Progenitor cell of endocrine pancreas (in vitro differentiated cells): ENCODE data around the gene MIOS. TPM values are rescaled to one million over a fixed set of nuclear protein-coding genes. Genes with fewer than 3 reads are reported as not detected.
"Not testable (repeated sequence)": the region's sequence is repeated elsewhere in the genome, so short reads cannot be mapped to it uniquely, and the experiment has no call there.

Experiments used
- DNase-seq: peaks from one replicate; pipeline ENCODE4 v3.0.0; 2021; ENCODE audit warnings: low spot score; ENCODE audit not compliant: unreplicated experiment
- H3K27ac Mint-ChIP-seq: 2 replicates; pipeline ENCODE4 v1.8.0; 2021; ENCODE audit warnings: mild to moderate bottlenecking, moderate library complexity, mixed read lengths
- H3K27me3 Mint-ChIP-seq: 2 replicates; pipeline ENCODE4 v1.8.0; 2021; ENCODE audit warnings: mixed read lengths
- H3K36me3 Mint-ChIP-seq: 2 replicates; pipeline ENCODE4 v1.8.0; 2022; ENCODE audit warnings: mixed read lengths; ENCODE audit not compliant: insufficient read depth
- H3K4me1 Mint-ChIP-seq: 2 replicates; pipeline ENCODE4 v1.8.0; 2021; ENCODE audit warnings: low read depth, mixed read lengths
- H3K4me3 Mint-ChIP-seq: 2 replicates; pipeline ENCODE4 v1.8.0; 2021; ENCODE audit warnings: low read depth, mild to moderate bottlenecking, moderate library complexity, mixed read lengths
- H3K9me3 Mint-ChIP-seq: 2 replicates; pipeline ENCODE4 v1.8.0; 2021; ENCODE audit warnings: low read depth, mixed read lengths
- total RNA-seq: library from RNA; stranded (reverse); gene quantifications from 2 replicates; pipeline ENCODE4 v1.2.1, GENCODE V29; 2021
- TF ChIP-seq, protein P1 (sequence below): fragments of 200-600 bp; sonication (generic); IDR thresholded peaks from one replicate; pipeline ENCODE4 v1.5.0; 2021; ENCODE audit warnings: antibody characterized with exemption, mild to moderate bottlenecking; ENCODE audit not compliant: unreplicated experiment

MIOS gene
- total RNA-seq, 1 donor from 2014 or later: 62.0 TPM

GRCh38 chr7:7553386-7553785 lies 13.3 kb upstream of the MIOS start:
- H3K4me3 Mint-ChIP-seq: no peak overlapping the region
- peaks cover 15% of the 10 kb centered on the region for H3K4me1 Mint-ChIP-seq
- no peak overlapping the region for H3K27ac Mint-ChIP-seq
- peaks cover 19% of the 10 kb centered on the region for H3K36me3 Mint-ChIP-seq
- peaks cover 4% of the 10 kb centered on the region for H3K9me3 Mint-ChIP-seq
- H3K27me3 Mint-ChIP-seq: no peaks in the 10 kb centered on the region
- DNase-seq: no peak
- TF ChIP-seq, protein P1, sequence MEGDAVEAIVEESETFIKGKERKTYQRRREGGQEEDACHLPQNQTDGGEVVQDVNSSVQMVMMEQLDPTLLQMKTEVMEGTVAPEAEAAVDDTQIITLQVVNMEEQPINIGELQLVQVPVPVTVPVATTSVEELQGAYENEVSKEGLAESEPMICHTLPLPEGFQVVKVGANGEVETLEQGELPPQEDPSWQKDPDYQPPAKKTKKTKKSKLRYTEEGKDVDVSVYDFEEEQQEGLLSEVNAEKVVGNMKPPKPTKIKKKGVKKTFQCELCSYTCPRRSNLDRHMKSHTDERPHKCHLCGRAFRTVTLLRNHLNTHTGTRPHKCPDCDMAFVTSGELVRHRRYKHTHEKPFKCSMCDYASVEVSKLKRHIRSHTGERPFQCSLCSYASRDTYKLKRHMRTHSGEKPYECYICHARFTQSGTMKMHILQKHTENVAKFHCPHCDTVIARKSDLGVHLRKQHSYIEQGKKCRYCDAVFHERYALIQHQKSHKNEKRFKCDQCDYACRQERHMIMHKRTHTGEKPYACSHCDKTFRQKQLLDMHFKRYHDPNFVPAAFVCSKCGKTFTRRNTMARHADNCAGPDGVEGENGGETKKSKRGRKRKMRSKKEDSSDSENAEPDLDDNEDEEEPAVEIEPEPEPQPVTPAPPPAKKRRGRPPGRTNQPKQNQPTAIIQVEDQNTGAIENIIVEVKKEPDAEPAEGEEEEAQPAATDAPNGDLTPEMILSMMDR: no peak

DNA sequence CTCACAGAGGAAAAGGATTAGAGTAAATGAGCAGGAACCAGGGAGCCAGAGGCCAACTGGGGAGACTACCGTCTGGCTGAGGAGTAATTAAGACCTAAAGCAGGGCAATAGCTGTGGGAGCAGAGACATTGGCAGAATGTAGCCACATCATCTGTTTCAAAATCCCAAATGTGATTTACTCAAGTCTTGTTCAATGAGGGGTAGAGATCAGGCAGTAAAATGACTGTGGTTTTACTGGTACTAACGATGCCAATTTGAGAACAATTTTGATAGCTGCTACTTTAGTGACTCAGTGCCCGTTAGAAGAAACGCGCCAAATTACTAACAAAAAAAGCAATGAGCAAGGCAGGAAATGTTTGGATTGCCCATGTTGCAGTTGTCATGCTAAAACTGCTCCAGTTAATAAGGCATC lies 12.7 kb upstream of the MIOS start:
- peaks cover 25% of the 10 kb centered on the region for H3K36me3 Mint-ChIP-seq
- peaks cover 11% of the 10 kb centered on the region for H3K9me3 Mint-ChIP-seq
- no peak for DNase-seq
- no peak overlapping the region for H3K4me3 Mint-ChIP-seq
- TF ChIP-seq, protein P1: no peak
- H3K4me1 Mint-ChIP-seq: peaks cover 15% of the 10 kb centered on the region
- H3K27me3 Mint-ChIP-seq: no peaks in the 10 kb centered on the region
- peak overlapping the region; percentile 33 for H3K27ac Mint-ChIP-seq

DNA sequence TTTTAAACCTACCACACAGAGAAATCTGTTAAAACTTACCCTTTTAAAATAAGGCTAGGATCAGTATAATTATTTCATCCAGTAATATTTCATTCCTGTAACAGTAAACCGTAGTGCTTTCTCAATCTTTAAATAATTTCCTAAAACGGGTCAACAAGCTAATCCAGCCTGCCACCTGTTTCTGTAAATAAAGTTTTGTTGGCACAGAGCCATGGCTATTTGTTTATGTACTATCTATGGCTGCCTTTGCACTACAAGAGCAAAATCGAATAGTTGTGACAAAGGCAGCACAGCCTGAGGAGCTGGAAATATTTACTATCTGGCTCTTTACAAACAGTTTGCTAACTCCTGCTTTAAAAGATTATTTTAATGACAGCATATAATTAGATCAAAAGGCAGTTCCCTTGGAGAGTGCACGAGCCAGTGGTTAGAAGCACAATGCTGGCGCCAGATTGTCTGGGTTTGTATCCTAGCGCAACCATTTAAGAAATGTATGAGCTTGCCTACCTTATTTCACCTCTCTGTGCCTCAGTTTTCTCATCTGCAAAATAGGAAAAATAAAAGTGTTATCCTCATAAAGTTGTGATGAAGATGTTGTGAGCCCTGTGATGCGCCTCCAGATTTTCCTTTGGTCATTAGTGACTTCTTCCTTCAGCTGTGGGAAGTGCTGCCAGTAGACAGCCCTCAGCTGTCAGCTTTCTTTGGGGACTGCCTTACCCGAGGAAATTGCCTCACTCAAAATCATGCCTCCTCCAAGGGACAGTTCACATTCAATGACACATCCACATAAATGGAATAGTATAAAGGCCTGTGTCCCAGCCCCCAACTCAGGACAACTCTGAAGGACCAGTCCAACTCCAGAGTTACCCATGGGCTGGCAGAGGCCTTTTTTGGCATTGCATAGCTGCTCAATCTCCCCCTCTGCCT lies 11.8 kb upstream of the MIOS start:
- Mint-ChIP-seq H3K27ac (no peak overlapping the region), H3K4me1 (peaks cover 15% of the 10 kb centered on the region), H3K27me3 (no peaks in the 10 kb centered on the region), H3K9me3 (peaks cover 20% of the 10 kb centered on the region), H3K4me3 (no peak overlapping the region), H3K36me3 (peaks cover 34% of the 10 kb centered on the region)
- no peak for DNase-seq
- TF ChIP-seq, protein P1: no peak

DNA sequence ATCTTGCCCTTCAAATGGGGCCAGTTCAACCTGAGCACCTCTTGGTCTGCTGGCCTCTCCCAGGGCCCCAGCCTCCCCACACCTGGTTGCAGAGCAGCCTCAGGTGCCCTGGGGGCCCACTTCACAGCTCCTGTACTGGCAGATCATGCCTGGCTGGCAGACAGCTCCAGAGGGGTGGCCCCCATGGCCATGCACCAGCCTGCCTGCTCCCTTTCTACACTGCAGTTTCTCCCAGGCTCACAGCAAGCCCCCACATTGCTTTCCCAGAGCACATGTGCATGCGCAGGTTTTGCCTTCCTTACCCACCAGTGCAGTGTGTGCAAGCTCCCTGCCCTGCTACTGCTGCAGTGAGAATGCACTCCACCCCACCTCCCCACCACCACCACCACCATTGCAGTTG lies 9.8 kb upstream of the MIOS start:
- no peaks in the 10 kb centered on the region for H3K27me3 Mint-ChIP-seq
- H3K36me3 Mint-ChIP-seq: peaks cover 48% of the 10 kb centered on the region
- TF ChIP-seq, protein P1: no peak
- peaks cover 32% of the 10 kb centered on the region for H3K9me3 Mint-ChIP-seq
- peaks cover 13% of the 10 kb centered on the region for H3K4me1 Mint-ChIP-seq
- no peak overlapping the region for H3K4me3 Mint-ChIP-seq
- no peak overlapping the region for H3K27ac Mint-ChIP-seq
- DNase-seq: no peak

GRCh38 chr7:7557252-7557651 lies 9.4 kb upstream of the MIOS start:
- no peak for DNase-seq
- no peak overlapping the region for H3K4me3 Mint-ChIP-seq
- peaks cover 44% of the 10 kb centered on the region for H3K36me3 Mint-ChIP-seq
- no peaks in the 10 kb centered on the region for H3K27me3 Mint-ChIP-seq
- H3K9me3 Mint-ChIP-seq: peaks cover 32% of the 10 kb centered on the region
- no peak overlapping the region for H3K27ac Mint-ChIP-seq
- TF ChIP-seq, protein P1: no peak
- peaks cover 13% of the 10 kb centered on the region for H3K4me1 Mint-ChIP-seq

- not testable (repeated sequence) for H3K27me3 Mint-ChIP-seq, H3K4me1 Mint-ChIP-seq, DNase-seq, H3K27ac Mint-ChIP-seq, H3K4me3 Mint-ChIP-seq
- H3K9me3 Mint-ChIP-seq: peaks cover 32% of the 10 kb centered on the region
- H3K36me3 Mint-ChIP-seq: peaks cover 44% of the 10 kb centered on the region
Measured at GRCh38 chr7:7561591-7561990, 5.1 kb upstream of the MIOS start.
